GM19328 (cell line): Measurements from ENCODE around the gene MRPL49.
"Not testable (repeated sequence)": the region's sequence is repeated elsewhere in the genome, so short reads cannot be mapped to it uniquely, and the experiment has no call there.

Experiments used
- ATAC-seq: cut with Tn5 transposase; IDR thresholded peaks from one replicate; pipeline ENCODE4 v1.9.1; 2021; ENCODE audit warnings: mild to moderate bottlenecking, moderate library complexity; ENCODE audit not compliant: unreplicated experiment

MRPL49 gene

DNA sequence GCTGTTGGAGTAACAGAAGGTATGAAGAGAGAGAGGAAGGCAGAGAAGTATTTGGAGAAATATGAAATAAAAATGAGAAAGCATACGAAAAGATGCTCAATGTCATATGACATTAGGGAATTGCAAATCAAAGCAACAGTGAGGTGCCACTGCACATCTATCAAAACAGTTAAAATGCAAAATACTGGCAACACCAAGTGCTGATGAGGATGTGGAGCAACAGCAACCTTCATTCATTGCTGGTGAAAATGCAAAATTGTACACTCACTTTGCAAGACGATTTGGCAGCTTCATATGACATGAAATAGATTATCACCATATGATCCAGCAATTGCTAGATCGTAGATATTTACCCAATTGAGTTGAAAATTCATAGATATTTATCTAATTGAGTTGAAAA is 38.5 kb downstream of the MRPL49 start:
- ATAC-seq, result no peak

DNA sequence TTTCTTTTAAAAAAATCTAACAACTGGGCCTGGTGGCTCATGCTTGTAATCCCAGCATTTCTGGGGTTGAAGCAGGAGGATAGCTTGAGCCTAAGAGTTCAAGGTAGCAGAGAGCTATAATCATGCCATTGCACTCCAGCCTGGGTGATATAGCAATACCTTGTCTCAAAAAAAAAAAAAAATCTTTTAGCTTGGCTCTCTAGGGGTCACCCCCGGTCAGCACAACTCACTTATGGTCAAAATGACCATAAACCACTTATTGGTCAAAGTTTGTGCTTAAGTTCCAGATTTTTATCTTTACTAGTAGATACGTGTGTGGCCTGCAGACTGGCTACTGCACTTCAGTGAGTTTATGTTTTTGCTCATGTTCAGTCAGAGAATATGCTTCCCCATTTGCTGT is 41.6 kb downstream of the MRPL49 start:
- ATAC-seq, result no peak

DNA sequence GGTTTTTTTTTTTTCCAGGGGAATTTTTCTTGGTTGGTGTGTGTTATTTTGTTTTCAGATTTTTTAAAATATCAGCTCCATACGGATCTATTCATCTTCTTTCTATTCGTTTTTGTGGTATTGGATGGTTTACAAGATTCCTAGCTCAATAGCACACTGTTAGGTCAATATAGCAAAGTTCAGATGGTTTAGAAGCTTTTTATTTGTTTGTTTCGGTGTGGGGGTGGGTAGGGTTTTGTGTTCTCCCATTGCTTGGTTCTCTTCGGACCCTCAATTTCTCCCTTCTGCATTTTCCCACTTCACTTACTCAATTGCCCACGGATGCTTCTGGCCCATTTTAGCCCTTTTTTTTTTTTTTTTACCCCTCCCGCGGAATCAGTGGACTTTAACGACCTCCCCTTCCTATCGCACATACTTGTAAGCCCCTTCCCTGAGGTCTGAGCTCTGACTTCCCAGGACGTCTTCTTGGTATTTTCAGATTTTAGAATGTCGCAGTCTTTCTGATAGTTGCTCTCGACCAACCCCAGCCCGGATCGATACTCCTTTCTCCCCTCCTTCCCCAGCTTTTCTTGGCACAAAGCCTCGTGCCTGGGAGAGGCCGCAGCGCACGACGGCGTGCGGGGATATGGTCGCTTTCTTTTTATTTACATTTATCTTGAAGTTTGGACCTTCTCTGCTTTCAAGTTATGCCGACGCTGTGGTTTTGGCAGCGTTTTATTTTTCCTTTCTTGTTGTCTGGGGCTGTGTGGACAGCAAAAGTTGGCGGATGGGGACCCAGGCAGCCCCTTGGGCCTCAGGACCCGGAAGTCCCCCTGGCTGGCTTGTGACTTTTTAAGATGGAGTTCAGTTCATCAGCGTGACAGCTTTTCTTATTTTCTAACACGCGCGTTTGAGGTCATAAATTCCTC is 43.5 kb downstream of the MRPL49 start:
- ATAC-seq, result no peak

DNA sequence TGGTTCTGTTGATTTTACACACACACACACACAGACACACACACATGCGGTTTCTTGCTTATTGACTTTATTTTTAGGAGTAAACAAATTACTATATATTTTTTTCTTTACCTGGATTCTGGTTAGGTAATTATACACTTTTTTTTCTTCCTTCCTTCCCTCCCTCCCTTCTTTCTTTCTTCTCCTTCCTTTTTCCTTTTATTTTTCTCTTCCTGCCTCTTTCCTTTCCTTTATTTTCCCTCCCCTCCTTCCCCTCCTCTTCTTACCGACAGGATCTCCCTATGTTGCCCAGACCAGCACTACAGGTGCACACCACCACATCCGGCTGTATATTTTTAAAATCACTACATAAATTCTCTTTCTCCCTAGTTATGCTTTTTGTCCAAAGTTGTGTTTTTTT is 44.8 kb downstream of the MRPL49 start:
- no peak for ATAC-seq

DNA sequence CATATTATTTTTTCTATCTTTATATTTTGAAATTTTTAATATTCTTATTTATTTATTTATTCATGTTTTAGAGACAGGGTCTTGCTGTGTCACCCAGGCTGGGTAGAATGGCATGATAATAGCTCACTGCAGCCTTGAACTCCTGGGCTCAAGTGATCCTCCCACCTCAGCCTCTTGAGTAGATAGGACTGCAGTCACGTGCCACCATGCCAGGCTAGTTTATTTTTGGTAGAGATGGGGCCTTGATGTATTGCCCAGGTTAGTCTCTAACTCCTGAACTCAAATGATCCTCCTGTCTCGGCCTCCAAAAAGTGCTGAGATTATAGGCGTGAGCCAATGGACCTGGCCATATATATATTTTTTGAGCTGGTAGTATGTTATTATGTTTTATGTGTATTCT is 45.5 kb downstream of the MRPL49 start:
- no peak for ATAC-seq

DNA sequence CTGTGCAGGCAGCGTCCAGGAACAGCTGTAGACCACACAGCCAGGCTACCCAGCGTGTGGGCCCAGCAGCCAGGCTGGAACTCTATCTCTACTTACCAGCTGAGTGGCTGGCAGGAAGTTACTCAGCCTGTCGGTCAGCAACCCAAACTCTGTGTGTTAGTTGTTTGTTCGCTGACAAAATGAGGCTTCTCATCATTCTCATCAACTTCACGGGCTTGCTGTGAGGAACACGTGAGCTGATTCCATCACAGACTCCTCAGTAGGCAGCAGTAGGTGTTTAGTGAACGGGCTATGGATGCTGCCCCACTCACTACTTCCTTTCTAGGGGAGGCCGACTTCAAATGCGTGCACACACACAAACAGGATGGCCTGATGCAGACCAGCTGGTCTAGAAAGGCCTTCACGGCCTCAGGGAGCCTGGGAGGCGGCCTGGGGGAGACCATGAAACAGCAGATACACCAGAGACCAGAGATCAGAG is 47.1 kb downstream of the MRPL49 start:
- no peak for ATAC-seq

DNA sequence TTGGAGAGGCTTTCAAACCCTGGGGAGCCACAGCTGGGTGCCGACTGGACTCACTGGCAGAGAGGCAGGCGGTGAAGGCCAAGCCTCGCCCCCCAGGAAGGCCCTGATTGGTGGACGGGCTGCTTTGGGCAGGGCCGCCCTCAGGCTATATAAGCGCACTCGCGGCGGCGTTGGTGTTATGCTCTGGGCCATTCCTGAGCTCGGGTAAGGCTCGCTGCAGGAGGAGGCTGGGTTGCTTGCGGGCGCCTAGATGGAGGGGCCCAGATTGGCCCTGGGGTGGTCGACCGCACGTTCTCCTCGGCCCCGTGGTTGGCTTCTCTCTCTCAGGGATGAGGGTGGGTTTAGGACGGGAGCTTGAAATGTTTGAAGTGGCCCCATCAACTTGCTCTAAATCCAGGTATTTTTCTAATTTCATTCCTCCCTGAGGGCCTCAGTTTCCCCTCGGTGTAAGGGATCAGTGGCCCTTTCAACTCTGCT is 48.0 kb downstream of the MRPL49 start, which contains the start of gene SPDYC:
SPDYC (plus strand) TSS at position 176 of the 477 bp plus-strand sequence. CDS start 1,125 bp downstream, outside the sequence.
- ATAC-seq, result no peak

DNA sequence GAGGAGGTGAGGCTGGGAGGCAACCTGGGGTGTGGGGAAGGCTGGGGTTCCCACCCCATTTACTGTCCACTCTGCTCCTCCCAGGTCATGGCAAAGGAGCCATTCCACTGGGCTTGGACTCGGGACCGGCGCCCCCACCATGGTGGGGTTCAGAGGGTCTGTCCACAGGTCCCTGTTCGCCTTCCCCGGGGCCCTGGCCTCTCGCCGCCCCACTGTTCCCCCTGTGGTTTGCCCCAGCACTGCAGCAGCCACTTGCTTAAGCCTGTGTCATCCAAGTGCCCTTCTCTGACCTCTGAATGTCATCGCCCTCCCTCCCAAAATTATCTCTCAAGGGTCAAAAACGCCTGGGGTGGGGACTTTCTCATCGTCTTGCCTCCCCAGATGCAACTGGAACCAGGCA is 50.5 kb downstream of the MRPL49 start:
- ATAC-seq, result no peak

DNA sequence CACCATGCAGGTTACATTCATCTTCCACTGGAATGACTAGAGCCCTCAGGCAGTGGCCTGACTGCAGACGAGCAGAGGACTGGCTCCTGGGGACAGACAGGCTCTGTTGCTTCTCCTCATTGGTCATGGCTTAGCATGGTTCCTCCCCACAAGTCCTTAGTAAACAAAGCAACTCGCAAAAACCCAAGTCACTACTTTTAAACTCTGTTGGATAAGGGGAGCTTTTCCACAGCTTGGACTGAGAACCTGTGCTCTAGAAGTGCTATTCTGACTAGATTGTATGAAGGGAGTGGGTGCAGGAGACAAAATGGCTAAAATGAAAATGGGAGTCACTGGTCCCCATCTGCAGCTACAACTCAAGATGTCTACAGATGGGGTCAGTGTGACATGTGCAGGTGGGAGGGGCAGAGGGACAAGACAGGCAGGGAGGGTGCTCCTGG is 52.5 kb downstream of the MRPL49 start:
- ATAC-seq, result not testable (repeated sequence)
